Measurements from ENCODE around the gene MYO18B. TPM values are rescaled to one million over a fixed set of nuclear protein-coding genes. Genes with fewer than 3 reads are reported as not detected.

Gene MYO18B
- total and polyA plus RNA-seq, 2 of the 4 experiments (the other 2 are of a cell fraction) = under 0.01 TPM; not detected in 1

DNA sequence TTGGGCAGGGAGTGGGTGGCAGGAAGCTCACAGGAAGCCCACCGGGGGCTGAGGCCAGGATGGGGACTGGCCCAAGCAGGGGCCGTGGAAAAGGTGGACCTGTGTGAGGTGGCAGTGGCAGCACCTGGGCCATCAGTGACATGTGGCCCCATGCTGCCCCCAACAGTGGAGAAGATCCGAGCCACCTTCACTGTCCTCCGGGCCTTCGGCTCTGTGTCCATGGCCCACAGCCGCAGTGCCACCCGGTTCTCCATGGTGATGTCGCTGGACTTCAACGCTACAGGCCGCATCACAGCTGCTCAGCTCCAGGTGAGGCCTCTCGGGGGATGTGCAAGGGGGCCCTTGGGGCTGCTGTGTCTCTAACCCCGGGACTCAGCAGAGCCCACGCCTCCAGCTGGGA lies 37.9 kb downstream of the MYO18B start:
- H4K91ac ChIP-seq (ENCODE audit: insufficient read depth, low read depth, low read length) = no peak overlapping the region
- no peaks in the 10 kb centered on the region for H3K9me3 ChIP-seq (ENCODE audit: control insufficient read depth, insufficient read depth, low read length)
- H3K9ac ChIP-seq (ENCODE audit: low read depth, low read length) = no peak overlapping the region
- peaks cover 2% of the 10 kb centered on the region; the same call in 1 of the 2 replicates for H3K27me3 ChIP-seq (ENCODE audit: control insufficient read depth, insufficient read depth, low read length)
- no peak overlapping the region for H3K4me3 ChIP-seq (ENCODE audit: insufficient read depth, low read depth, low read length)
- H2AFZ ChIP-seq (replicated peaks; ENCODE audit: low read length, poor library complexity) = no peak overlapping the region
- no peaks in the 10 kb centered on the region for H3K9me1 ChIP-seq (ENCODE audit: insufficient read depth, low read length)
- H3K36me3 ChIP-seq (ENCODE audit: control insufficient read depth, insufficient read depth, low read length) = no peaks in the 10 kb centered on the region
- H3K4me2 ChIP-seq (ENCODE audit: low read depth, low read length) = no peak overlapping the region
- ATAC-seq (ENCODE audit: low read depth) = no peak
- H3K18ac ChIP-seq (ENCODE audit: low read depth, low read length) = no peak overlapping the region
- H3K4ac ChIP-seq (ENCODE audit: low read depth, low read length) = no peak overlapping the region
- H4K5ac ChIP-seq (ENCODE audit: low read depth, low read length) = no peak overlapping the region
- no peaks in the 10 kb centered on the region for H3K79me1 ChIP-seq (ENCODE audit: low read depth in 1 of 2, low read length in 2 of 2)
- no peak overlapping the region for H2AK5ac ChIP-seq (ENCODE audit: low read depth, low read length)
- H3K4me1 ChIP-seq (ENCODE audit: control insufficient read depth, insufficient read depth, low read length) = no peaks in the 10 kb centered on the region
- H3K27ac ChIP-seq (ENCODE audit: insufficient read depth, low read length) = no peak overlapping the region
- H3K56ac ChIP-seq (ENCODE audit: extremely low read depth, insufficient read depth, low read length) = no peak overlapping the region
- CTCF ChIA-PET = interaction anchor here (0.6 kb wide), 1 partner anchor 75 kb away, joined by 4 read pairs; no protein-coding TSS in a partner anchor
- no peak overlapping the region for H2BK120ac ChIP-seq (ENCODE audit: low read depth, low read length)
- dilution Hi-C loops (cut with HindIII; ENCODE audit: low sequenced_read_pairs, unreplicated experiment) = no loop called here
- BruUV-seq (replicated peaks) = no TSS peak
- H2BK5ac ChIP-seq (ENCODE audit: low read depth, low read length, poor library complexity, severe bottlenecking) = no peak overlapping the region
- intact Hi-C loops (cut with micrococcal nuclease) = no loop called here
- no peaks in the 10 kb centered on the region for H4K20me1 ChIP-seq (ENCODE audit: insufficient read depth, low read length)
- no peak for DNase-seq
- H3K14ac ChIP-seq (replicated peaks; ENCODE audit: low read depth, low read length) = no peak overlapping the region
- H2BK20ac ChIP-seq (ENCODE audit: low read depth, low read length) = no peak overlapping the region
- H2BK15ac ChIP-seq (ENCODE audit: low read depth, low read length) = no peak overlapping the region
- in situ Hi-C loops (cut with MboI; ENCODE audit: low sequenced_read_pairs) = no loop called here
- no peak overlapping the region for H3K23ac ChIP-seq (ENCODE audit: low read depth, low read length)
- 77% methylated on average over 2 of the region's 13 CpGs; no CpG with 5 or more reads in 1 of the 2 experiments for WGBS, 2 experiments (ENCODE audit: extremely low coverage in 2 of 2, insufficient read length in 1 of 2)
- H2AK9ac ChIP-seq (replicated peaks; ENCODE audit: low read depth, low read length, poor library complexity) = no peak overlapping the region
- H4K8ac ChIP-seq (ENCODE audit: low read depth in 2 of 2, low read length in 2 of 2) = no peak overlapping the region
- POLR2A ChIA-PET (ENCODE audit: unreplicated experiment) = no interaction called here
- TF ChIP-seq, protein P1, sequence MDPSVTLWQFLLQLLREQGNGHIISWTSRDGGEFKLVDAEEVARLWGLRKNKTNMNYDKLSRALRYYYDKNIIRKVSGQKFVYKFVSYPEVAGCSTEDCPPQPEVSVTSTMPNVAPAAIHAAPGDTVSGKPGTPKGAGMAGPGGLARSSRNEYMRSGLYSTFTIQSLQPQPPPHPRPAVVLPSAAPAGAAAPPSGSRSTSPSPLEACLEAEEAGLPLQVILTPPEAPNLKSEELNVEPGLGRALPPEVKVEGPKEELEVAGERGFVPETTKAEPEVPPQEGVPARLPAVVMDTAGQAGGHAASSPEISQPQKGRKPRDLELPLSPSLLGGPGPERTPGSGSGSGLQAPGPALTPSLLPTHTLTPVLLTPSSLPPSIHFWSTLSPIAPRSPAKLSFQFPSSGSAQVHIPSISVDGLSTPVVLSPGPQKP (IDR thresholded peaks at IDR 0.05; ENCODE audit: borderline replicate concordance, low read depth, low read length) = no peak
- TF ChIP-seq MXI1 (IDR thresholded peaks at IDR 0.05; ENCODE audit: borderline replicate concordance, low read depth, low read length) (no peak), USF2 (IDR thresholded peaks at IDR 0.05; ENCODE audit: low read depth, low read length) (no peak), BHLHE40 (IDR thresholded peaks at IDR 0.05; ENCODE audit: low read depth, low read length) (no peak), POLR2A (IDR thresholded peaks at IDR 0.05; ENCODE audit: low read depth, low read length) (no peak), SMC3 (IDR thresholded peaks at IDR 0.05; ENCODE audit: low read depth, low read length) (no peak), CEBPB (IDR thresholded peaks at IDR 0.05; ENCODE audit: low read depth, low read length) (no peak), CHD1 (IDR thresholded peaks at IDR 0.05; ENCODE audit: low read depth, low read length) (no peak), CTCF (conservative IDR thresholded peaks at IDR 0.05; ENCODE audit: low read depth, low read length) (no peak), RAD21 (IDR thresholded peaks at IDR 0.05; ENCODE audit: low read length) (no peak), RCOR1 (IDR thresholded peaks at IDR 0.05; ENCODE audit: insufficient replicate concordance, low read length) (no peak), MAZ (IDR thresholded peaks at IDR 0.05; ENCODE audit: borderline replicate concordance, low read depth, low read length) (no peak), MAFK (IDR thresholded peaks at IDR 0.05; ENCODE audit: low read depth, low read length) (no peak), RFX5 (IDR thresholded peaks at IDR 0.05; ENCODE audit: low read depth, low read length) (no peak)
